C4-2B (cell line): ENCODE data around the gene SNTB2.

Source experiments
- H3K27ac ChIP-seq: fragments of 450-650 bp; 2 replicates; pipeline ENCODE4 v1.5.1; 2017
- CTCF ChIP-seq: fragments of 450-650 bp; conservative IDR thresholded peaks from 2 replicates; pipeline ENCODE4 v1.5.1; 2017; ENCODE audit warnings: mild to moderate bottlenecking
- ZFX ChIP-seq: fragments of 450-650 bp; IDR thresholded peaks from 2 replicates; pipeline ENCODE4 v1.6.1; 2017

SNTB2 gene

GRCh38 chr16:69311533-69312387 is 124.8 kb downstream of the SNTB2 start:
- peak overlapping the region; percentile 94 for H3K27ac ChIP-seq
- TF ChIP-seq ZFX: peak; percentile 99
- no peak for TF ChIP-seq CTCF

GRCh38 chr16:69313469-69313868 is 126.5 kb downstream of the SNTB2 start:
- no peak for TF ChIP-seq CTCF
- no peak for TF ChIP-seq ZFX
- H3K27ac ChIP-seq: no peak overlapping the region

- TF ChIP-seq CTCF: no peak
- no peak for TF ChIP-seq ZFX
- no peak overlapping the region for H3K27ac ChIP-seq
Measured at GRCh38 chr16:69314534-69314933, 127.6 kb downstream of the SNTB2 start.

- TF ChIP-seq ZFX: no peak
- no peak for TF ChIP-seq CTCF
- H3K27ac ChIP-seq: no peak overlapping the region
Measured at GRCh38 chr16:69315486-69316311, 128.7 kb downstream of the SNTB2 start.

GRCh38 chr16:69316595-69317034 is 129.7 kb downstream of the SNTB2 start:
- no peak overlapping the region for H3K27ac ChIP-seq
- TF ChIP-seq ZFX (no peak), CTCF (no peak)

- TF ChIP-seq ZFX (no peak), CTCF (no peak)
- H3K27ac ChIP-seq: no peak overlapping the region
Measured at GRCh38 chr16:69318177-69318910, 131.4 kb downstream of the SNTB2 start.
